GM15510 (cell line): ENCODE measurements around the gene CLP1.

ENCODE experiments used
- POLR2A ChIP-seq: IDR thresholded peaks from 3 replicates; pipeline ENCODE4 v1.6.1; 2011; ENCODE audit warnings: borderline replicate concordance; ENCODE audit not compliant: insufficient read length; ENCODE audit errors: extremely low read depth

CLP1 gene

GRCh38 chr11:57637626-57638004 is 19.9 kb upstream of the CLP1 start:
- TF ChIP-seq POLR2A: no peak

DNA sequence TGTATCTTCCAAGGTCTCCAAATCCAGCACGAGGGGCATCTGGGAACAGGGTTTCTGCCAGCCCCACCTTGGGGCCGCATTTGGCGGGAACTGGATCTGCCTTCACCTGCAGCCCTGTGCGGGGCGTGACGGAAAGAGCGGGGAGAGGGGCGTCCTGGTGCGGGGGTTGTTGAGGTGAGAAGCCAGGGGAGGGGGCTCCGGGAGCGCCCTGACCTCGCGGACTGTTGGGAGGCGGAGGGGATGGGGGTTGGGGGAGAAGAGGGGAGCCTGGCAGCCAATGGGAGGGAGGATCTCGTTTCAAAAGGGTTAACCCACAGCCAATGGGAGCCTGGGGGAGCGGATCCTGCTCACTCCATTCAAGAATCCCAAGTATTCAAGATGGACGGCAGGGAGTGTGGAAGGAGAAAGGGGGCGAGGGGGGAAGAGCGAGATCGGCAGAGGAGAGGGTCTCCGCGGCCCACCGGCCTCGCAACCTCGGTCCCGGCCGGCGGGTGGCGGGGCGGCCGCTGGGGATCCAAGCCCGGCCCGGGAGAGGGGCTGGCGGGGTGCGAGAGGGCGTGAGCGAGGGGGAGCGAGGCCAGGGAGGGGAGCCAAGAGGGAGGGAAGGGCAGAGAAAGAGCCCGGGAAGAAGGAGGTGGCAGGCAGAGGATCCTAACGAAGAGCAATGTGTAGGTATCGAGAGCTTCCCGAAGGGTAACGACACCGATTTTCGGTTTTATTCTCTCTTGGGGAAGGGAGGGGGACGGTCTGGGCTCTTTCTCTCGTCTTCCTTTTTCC is 19.4 kb upstream of the CLP1 start:
- no peak for TF ChIP-seq POLR2A

GRCh38 chr11:57638811-57639320 is 18.7 kb upstream of the CLP1 start:
- TF ChIP-seq POLR2A: no peak

GRCh38 chr11:57639321-57640067 is 18.1 kb upstream of the CLP1 start:
- no peak for TF ChIP-seq POLR2A

GRCh38 chr11:57640068-57640800 is 17.3 kb upstream of the CLP1 start:
- TF ChIP-seq POLR2A: no peak

DNA sequence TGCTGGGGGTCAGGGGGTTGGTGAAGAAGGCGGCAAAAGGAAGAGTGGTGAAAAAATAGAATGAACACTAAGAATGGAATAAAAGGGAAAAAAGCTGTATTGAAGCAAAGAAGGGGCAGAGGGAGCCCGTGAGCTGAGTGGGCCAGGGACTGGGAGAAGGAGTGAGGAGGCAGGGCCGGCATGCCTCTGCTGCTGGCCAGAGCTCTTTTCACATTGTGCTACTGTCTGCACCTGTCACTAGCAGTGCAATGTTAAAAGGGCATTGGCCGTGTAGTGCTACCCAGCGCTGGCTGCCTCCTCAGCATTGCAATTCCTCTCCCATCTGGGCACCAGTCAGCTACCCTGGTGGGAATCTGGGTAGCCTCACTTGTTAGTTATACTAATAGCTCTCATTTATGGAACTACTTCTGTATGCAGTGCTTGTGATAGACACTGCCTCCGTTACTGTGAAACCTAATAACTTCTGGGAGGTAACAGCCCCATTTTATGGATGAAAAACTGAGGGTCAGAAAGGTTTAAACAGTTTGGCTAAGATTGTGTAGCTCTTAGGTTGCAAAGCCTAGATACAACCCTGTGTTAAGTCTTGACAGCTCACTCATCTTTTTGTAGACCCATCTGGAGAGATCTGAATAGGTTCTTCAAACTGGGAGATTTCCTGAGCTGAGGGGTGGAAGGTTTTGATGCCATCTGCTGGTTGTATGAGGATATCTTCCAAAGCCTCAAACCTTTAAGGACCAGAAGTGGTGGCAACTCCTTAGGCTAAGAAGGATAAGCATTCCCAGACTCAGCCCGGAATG is 16.4 kb upstream of the CLP1 start:
- no peak for TF ChIP-seq POLR2A

- TF ChIP-seq POLR2A: no peak
These were observed 13.8 kb upstream of the CLP1 start for GRCh38 chr11:57643802-57644201.

DNA sequence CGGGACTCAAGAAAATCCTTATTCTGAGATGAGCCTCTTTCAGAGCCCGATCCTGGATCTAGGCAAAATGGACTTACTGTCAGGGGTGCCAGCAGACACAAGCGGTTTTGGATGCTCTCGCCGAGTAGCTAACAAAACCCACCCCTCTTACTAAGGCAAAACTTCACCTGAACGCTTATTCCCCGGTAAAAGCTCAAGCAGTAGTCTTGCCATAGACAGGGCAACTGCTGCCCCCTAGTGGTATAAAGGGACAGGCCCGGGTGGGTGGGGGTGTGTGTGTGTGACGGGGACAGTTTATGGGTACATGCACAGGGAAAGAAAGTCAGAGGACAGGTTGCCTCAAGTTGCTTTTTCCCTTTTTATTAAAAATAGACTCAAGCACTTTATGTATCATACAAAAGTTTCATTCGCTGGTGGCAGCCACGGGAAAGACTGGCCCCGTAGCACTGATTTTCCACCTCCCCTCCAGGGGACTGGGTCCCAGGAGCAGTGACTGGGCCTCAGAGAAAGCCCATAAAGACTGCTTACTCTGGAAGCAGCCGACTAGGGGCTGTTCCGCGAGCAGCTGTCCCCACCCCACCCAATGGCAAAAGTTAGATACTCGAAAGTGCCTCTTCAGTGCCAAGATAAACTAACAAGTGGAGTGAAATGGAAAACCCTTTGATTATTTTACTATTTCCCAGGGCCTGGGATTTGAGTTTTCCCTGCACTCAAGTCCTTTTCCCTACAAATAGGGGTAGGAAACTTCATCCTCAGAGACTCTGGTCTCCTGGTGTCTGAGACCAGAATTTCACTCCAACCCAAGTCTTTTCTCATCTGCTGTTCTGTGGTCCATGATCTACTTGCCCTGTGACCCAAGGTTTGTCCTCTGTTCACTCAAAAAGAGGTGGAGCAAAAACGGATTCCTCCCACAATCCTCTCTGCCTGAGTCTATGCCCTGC is 12.5 kb upstream of the CLP1 start:
- TF ChIP-seq POLR2A: no peak

DNA sequence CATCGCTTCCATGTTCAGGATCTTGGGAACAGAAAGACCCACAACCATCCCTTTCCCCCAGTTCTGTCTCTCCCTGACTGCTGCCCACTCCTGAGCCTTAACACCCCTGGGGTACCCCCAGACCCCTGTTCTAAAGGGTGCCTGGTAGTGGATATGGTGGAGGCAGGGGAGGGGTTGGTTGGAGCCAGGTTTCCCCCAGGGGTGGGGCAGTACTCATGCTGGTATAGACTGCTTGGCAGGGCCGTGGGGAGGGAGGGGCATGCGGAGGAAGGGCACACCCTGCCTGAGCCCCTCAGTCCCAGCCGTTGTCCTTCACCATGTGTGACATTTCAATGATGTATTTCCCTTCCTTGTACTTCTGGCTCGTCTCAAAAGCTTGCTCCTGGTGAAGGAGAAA is 11.9 kb upstream of the CLP1 start:
- no peak for TF ChIP-seq POLR2A

- TF ChIP-seq POLR2A: no peak
These were observed 11.3 kb upstream of the CLP1 start for GRCh38 chr11:57646194-57646798.

DNA sequence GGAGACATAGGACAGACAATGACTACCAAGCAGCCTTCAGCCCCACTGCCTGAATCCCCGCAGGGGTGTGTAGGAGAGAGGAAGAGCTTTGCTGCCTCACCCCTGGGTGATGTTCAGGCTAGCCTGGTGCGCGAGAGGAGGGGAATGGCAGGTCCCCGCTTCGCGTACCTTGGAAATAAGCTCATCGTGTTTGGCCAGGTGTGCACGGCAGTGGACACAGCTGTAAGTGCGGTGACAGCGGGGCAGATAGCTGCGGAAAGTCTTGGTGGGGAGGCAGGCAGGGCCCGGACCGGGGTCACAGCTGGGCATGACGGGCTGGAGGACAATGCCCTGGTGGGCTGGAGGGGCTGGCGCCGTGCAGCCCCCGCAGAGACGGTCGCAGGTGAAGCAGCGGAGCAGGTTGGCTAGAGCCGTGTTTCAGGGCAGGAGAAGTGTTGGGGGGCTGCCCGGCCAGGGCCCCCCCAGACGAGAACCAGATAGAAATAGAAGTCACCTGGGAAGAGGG is 10.7 kb upstream of the CLP1 start:
- TF ChIP-seq POLR2A: no peak

DNA sequence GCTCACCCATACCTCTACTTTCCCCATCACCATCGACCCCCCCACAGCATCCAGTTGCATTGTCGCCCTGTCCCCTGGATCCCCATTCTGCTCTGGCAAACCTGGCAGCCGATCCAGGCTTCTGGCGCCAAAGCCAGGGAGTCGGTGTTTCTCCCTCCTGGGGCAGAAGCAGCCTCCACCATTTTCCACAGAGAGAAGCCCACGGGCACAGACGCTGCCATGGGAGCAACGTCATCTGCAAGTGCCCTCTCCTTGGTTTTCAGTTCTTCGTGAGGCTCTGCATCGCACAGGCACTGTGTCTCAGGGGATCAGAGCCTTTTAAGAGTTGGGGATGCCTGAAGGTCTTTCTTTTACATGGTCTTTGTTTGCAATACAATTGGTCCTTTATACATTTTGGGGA is 10.2 kb upstream of the CLP1 start:
- no peak for TF ChIP-seq POLR2A
